ENCODE measurements around the gene PSD4.

The PSD4 gene

GRCh38 chr2:113215056-113215455 is 41.3 kb downstream of the PSD4 start:
- no peak overlapping the region for H3K4me3 ChIP-seq (ENCODE audit: low read depth, low read length)
- TF ChIP-seq CTCF (IDR thresholded peaks at IDR 0.05; ENCODE audit: borderline replicate concordance, insufficient read depth, low read depth, low read length), result no peak

- H3K4me3 ChIP-seq (ENCODE audit: low read depth, low read length), result no peak overlapping the region
- no peak for TF ChIP-seq CTCF (IDR thresholded peaks at IDR 0.05; ENCODE audit: borderline replicate concordance, insufficient read depth, low read depth, low read length)
Observed at GRCh38 chr2:113216321-113216720, 42.5 kb downstream of the PSD4 start.

- no peak for TF ChIP-seq CTCF (IDR thresholded peaks at IDR 0.05; ENCODE audit: borderline replicate concordance, insufficient read depth, low read depth, low read length)
Observed at GRCh38 chr2:113216891-113217454, 43.2 kb downstream of the PSD4 start.

GRCh38 chr2:113217455-113218282 is 43.9 kb downstream of the PSD4 start:
- H3K4me3 ChIP-seq (ENCODE audit: low read depth, low read length), result no peak overlapping the region
- no peak for TF ChIP-seq CTCF (IDR thresholded peaks at IDR 0.05; ENCODE audit: borderline replicate concordance, insufficient read depth, low read depth, low read length)

More at GRCh38 chr2:113216891-113217454, 43.2 kb downstream of the PSD4 start:
- H3K4me3 ChIP-seq (ENCODE audit: low read depth, low read length), result no peak overlapping the region

- TF ChIP-seq CTCF (IDR thresholded peaks at IDR 0.05; ENCODE audit: borderline replicate concordance, insufficient read depth, low read depth, low read length), result no peak
- H3K4me3 ChIP-seq (ENCODE audit: low read depth, low read length), result no peak overlapping the region
Observed at GRCh38 chr2:113218283-113219091, 44.7 kb downstream of the PSD4 start.

- H3K4me3 ChIP-seq (ENCODE audit: low read depth, low read length), result no peak overlapping the region
- TF ChIP-seq CTCF (IDR thresholded peaks at IDR 0.05; ENCODE audit: borderline replicate concordance, insufficient read depth, low read depth, low read length), result no peak
Observed at GRCh38 chr2:113219092-113219441, 45.3 kb downstream of the PSD4 start.

Data from GM12875 (cell line).